ENCODE results near the gene DYNC2I2. TPM values are rescaled to one million over a fixed set of nuclear protein-coding genes. Genes with fewer than 3 reads are reported as not detected.

Gene DYNC2I2
- total and polyA plus RNA-seq, 10 of the 15 experiments (the other 5 are each of a cell fraction or from before 2014, with no cell fraction given) = 0.89 to 118 (median 47.9) TPM

- no peak for TF ChIP-seq STAT1 (conservative IDR thresholded peaks at IDR 0.05)
- no peak for TF ChIP-seq BCLAF1 (IDR thresholded peaks at IDR 0.05)
- Histone ChIP-seq H3K4me2 (ENCODE audit: control insufficient read depth, insufficient read depth) (no peak overlapping the region), H3K4me3 (no peak overlapping the region), H3K4me1 (ENCODE audit: control insufficient read depth, insufficient read depth, low read length) (no peaks in the 10 kb centered on the region), H3K27me3 (replicated peaks in 1 of 2; ENCODE audit: control insufficient read depth in 2 of 2, insufficient read depth in 2 of 2, low read length in 1 of 2) (no peaks in the 10 kb centered on the region), H3K9ac (ENCODE audit: control insufficient read depth, insufficient read depth, low read length) (no peak overlapping the region), H3K27ac (ENCODE audit: control insufficient read depth, insufficient read depth) (no peak overlapping the region), H4K20me1 (ENCODE audit: control insufficient read depth, insufficient read depth) (no peaks in the 10 kb centered on the region), H2AFZ (ENCODE audit: control insufficient read depth, low read depth, low read length) (no peak overlapping the region), H3K9me3 (replicated peaks; ENCODE audit: control insufficient read depth, insufficient read depth, low read length) (no peaks in the 10 kb centered on the region), H3K79me2 (ENCODE audit: control insufficient read depth, insufficient read depth, low read length) (no peaks in the 10 kb centered on the region), H3K36me3 (ENCODE audit: control insufficient read depth in 2 of 2, insufficient read depth in 2 of 2, low read length in 1 of 2) (peaks cover 0 to 20% of the 10 kb centered on the region in 2 experiments; a peak in 3 of 4 replicates)
- DNase-seq (ENCODE audit: low read depth, low spot score) (no peak), FAIRE-seq (no peak), ATAC-seq (no peak; the same call in 2 of the 3 replicates)
- in situ Hi-C loops (cut with MboI) = no loop called here
- 93% methylated on average over 26 of the region's 26 CpGs for WGBS (ENCODE audit: insufficient coverage, insufficient replicate concordance, low lambda C conversion rate, missing lambda C conversion rate)
- CTCF ChIA-PET = no interaction called here
- RAD21 ChIA-PET (ENCODE audit: unreplicated experiment) = interaction anchor here (0.5 to 1.1 kb wide), 2 partner anchors 9 to 17 kb away, joined by 3 to 4 read pairs; no protein-coding TSS in a partner anchor
- intact Hi-C loops (cut with micrococcal nuclease; ENCODE audit: unreplicated experiment) = no loop called here
- no TSS peak for BruUV-seq (replicated peaks)
- POLR2A ChIA-PET = no interaction called here
- SMC1A ChIA-PET (ENCODE audit: uncharacterized antibody, unreplicated experiment) = no interaction called here
Observed at GRCh38 chr9:128634651-128635262, 21.9 kb downstream of the DYNC2I2 start.

- Histone ChIP-seq H3K4me1 (ENCODE audit: control insufficient read depth, insufficient read depth, low read length) (no peaks in the 10 kb centered on the region), H3K9me3 (replicated peaks; ENCODE audit: control insufficient read depth, insufficient read depth, low read length) (no peaks in the 10 kb centered on the region), H3K36me3 (ENCODE audit: control insufficient read depth in 2 of 2, insufficient read depth in 2 of 2, low read length in 1 of 2) (peaks cover 0 to 20% of the 10 kb centered on the region in 2 experiments; a peak in 3 of 4 replicates), H4K20me1 (ENCODE audit: control insufficient read depth, insufficient read depth) (no peaks in the 10 kb centered on the region; the same call in 1 of the 2 replicates), H3K27me3 (replicated peaks in 1 of 2; ENCODE audit: control insufficient read depth in 2 of 2, insufficient read depth in 2 of 2, low read length in 1 of 2) (no peaks in the 10 kb centered on the region), H3K4me2 (ENCODE audit: control insufficient read depth, insufficient read depth) (no peak overlapping the region), H3K4me3 (no peak overlapping the region), H3K9ac (ENCODE audit: control insufficient read depth, insufficient read depth, low read length) (no peak overlapping the region), H3K27ac (ENCODE audit: control insufficient read depth, insufficient read depth) (no peak overlapping the region), H3K79me2 (ENCODE audit: control insufficient read depth, insufficient read depth, low read length) (no peaks in the 10 kb centered on the region), H2AFZ (ENCODE audit: control insufficient read depth, low read depth, low read length) (no peak overlapping the region)
- in situ Hi-C loops (cut with MboI) (no loop called here), intact Hi-C loops (cut with micrococcal nuclease; ENCODE audit: unreplicated experiment) (no loop called here)
- no peak for ATAC-seq
- no TSS peak for BruUV-seq (replicated peaks)
- no peak for DNase-seq (ENCODE audit: low read depth, low spot score)
- ChIA-PET RAD21 (ENCODE audit: unreplicated experiment) (no interaction called here), SMC1A (ENCODE audit: uncharacterized antibody, unreplicated experiment) (no interaction called here), POLR2A (interaction anchor here (0.6 kb wide), 1 partner anchor 139 kb away, joined by 3 read pairs; no protein-coding TSS in a partner anchor), CTCF (no interaction called here)
- TF ChIP-seq MTA2 (IDR thresholded peaks at IDR 0.05; ENCODE audit: low read depth) (no peak), CBFB (IDR thresholded peaks at IDR 0.05; ENCODE audit: low read depth) (no peak), RUNX3 (IDR thresholded peaks at IDR 0.05; ENCODE audit: low read length) (no peak), BHLHE40 (IDR thresholded peaks at IDR 0.05; ENCODE audit: borderline replicate concordance in 1 of 2, low read depth in 2 of 2, low read length in 1 of 2) (no peak), CEBPZ (IDR thresholded peaks at IDR 0.05; ENCODE audit: low read depth, low read length) (no peak), MYB (IDR thresholded peaks at IDR 0.05; ENCODE audit: borderline replicate concordance, low read depth, low read length) (no peak), CREM (IDR thresholded peaks at IDR 0.05; ENCODE audit: low read depth) (no peak)
- no peak for FAIRE-seq
- WGBS (ENCODE audit: insufficient coverage, insufficient replicate concordance, low lambda C conversion rate, missing lambda C conversion rate) = 98% methylated on average over 10 of the region's 10 CpGs
Observed at GRCh38 chr9:128634111-128634510, 22.5 kb downstream of the DYNC2I2 start.

Data from GM12878 (cell line).